Activated CD8-positive, alpha-beta memory T cell treated with anti-CD3 and anti-CD28 coated beads for 1 hour (primary cell): ENCODE data around the gene HSPH1.
"Not testable (repeated sequence)": the region's sequence is repeated elsewhere in the genome, so short reads cannot be mapped to it uniquely, and the experiment has no call there.

Experiments
- DNase-seq, 2 donors: peaks; one replicate each; pipeline ENCODE4 v3.0.0-alpha.2; 2020; ENCODE audit warnings: low read depth in 1 of 2; ENCODE audit errors: extremely low read depth in 1 of 2

HSPH1 gene

DNA sequence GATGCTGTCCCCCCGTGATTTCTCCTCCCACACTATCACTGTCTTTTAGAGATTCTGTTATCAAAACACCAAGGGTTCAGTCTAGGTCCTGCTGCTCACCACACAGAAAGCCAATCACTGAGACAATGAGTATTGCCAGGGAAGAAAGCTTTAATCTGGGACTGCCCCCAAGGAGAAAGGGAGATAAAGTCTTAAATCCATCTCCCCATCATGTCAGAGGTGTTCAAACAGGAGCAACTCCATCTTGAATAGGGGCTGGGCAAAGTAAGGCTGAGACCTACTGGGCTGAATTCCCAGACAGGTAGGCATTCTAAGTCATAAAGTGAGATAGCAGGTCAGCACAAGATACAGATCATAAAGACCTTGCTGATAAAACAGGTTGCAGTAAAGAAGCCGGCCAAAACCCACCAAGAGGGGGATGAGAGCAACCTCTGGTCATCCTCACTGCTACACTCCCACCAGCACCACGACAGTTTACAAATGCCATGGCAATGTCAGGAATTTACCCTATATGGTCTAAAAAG, 63.7 kb downstream of the HSPH1 start:
- DNase-seq, result not testable (repeated sequence)

- DNase-seq, result no peak
Observed at GRCh38 chr13:31096654-31097302, 64.9 kb downstream of the HSPH1 start.

GRCh38 chr13:31094331-31095015, 67.2 kb downstream of the HSPH1 start:
- no peak for DNase-seq

GRCh38 chr13:31093145-31093885, 68.4 kb downstream of the HSPH1 start:
- DNase-seq, result no peak

DNA sequence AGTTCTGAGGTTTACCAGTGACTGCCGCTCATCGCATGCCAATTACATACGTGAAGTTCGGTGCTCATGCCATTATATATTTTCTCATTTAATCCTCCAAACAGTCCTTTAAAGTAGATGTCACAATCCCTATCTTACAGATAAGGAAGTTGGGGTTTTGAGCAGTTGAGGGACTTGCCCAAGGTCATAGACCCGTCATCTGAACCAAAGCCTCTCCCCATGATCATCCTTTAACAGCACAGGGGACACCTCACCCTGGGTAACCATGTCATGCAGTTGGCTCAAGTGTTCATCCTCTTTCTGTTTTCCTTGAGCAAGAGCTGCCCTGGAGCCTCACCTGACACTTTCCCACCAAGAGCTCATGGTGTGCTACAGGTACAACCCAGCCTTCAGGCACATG, 69.1 kb downstream of the HSPH1 start:
- DNase-seq, result no peak

DNA sequence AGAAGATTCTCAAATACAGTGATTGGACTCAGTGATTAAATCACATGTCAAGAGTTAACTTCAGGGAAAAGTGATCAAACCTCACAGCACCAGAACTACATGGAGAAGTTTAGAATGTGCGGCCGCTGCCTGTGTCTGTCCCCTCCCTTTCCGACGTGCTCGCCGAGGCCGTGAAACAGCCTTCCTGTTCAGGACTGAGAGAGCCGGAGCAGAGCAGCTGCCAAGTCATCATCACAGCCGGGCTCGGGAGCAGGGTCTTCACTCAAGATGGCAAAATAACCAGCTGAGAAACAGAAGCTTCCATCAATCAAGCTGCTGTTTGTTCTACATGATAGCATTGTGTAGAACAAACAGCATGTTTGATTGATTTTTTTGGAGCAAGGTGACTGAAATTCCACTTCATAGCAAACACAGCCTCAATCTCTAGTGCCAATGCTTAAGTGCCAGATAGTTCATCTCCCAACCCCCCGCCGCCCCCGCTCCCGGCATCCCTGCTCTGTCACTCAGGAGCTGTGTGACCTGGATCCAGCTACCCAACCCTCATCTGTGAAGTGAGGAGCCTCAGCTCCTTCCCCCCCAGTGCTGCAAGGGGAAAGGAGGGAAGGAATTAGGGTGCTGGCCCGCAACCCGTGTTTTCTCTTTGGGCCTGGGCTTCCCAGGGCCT, 70.6 kb downstream of the HSPH1 start:
- DNase-seq, result no peak

- no peak for DNase-seq
Observed at GRCh38 chr13:31090096-31090495, 71.6 kb downstream of the HSPH1 start.

DNA sequence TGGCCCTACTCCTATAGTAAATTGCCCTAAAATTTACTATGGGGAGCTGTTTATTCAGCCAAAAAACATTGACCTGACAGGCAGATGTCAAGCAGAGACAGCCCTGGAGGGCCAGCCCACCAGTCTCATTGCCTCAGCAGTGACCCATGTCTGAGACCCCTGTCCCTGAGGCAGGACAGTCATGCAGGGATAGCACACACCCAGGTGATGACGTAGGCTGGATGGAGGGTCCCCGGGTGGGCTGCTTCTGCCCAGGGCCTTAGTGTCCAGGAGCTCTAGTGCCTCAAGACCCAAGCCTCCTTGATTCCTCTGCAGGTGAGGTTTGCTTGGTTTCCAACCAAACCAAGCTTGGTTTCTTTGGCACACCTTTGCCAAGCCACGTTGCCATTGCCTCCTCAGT, 72.1 kb downstream of the HSPH1 start:
- no peak for DNase-seq

DNA sequence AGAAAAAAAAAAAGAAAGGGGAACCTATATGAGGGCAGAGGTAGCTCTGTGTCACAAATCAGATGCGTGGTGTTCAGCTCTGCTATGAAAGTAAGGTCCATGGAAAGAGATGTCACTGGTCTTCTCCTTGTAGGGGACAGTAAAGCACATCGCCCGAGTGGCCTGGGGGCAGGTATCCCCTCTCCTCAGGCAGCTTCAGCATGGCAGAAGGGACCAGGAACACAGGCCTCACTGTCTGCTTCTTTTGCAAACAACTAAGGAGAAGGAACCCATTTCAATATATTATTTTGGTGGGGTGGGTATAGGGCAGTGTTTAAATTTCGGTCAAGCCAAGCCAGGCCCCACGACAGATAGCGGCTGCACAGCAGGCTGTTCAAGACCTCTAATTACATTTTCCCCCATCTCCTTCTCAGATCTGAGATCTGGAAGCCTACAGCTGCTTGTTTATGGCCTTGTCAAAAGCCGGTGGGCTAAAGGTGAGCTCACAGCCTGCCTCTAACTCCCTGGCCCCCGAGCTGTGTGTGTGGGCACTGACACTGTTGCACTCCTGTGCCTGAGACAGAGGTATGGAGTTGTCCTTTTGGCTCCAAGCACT, 72.8 kb downstream of the HSPH1 start:
- no peak for DNase-seq
